Stimulated activated CD8-positive, alpha-beta memory T cell treated with anti-CD3 and anti-CD28 coated beads, Interleukin-7, amount 100 ng/mL, for 48 hours (primary cell): Measurements from ENCODE around the gene PIGU.
A peak's percentile ranks its signal among the peaks of the same experiment; 100 is the strongest.
"Not testable (repeated sequence)": the region's sequence is repeated elsewhere in the genome, so short reads cannot be mapped to it uniquely, and the experiment has no call there.

Experiments
- DNase-seq, 2 donors: peaks; one replicate each; pipeline ENCODE4 v3.0.0-alpha.2; 2020; ENCODE audit warnings: low read depth in 1 of 2; ENCODE audit errors: extremely low read depth in 1 of 2

PIGU gene

DNA sequence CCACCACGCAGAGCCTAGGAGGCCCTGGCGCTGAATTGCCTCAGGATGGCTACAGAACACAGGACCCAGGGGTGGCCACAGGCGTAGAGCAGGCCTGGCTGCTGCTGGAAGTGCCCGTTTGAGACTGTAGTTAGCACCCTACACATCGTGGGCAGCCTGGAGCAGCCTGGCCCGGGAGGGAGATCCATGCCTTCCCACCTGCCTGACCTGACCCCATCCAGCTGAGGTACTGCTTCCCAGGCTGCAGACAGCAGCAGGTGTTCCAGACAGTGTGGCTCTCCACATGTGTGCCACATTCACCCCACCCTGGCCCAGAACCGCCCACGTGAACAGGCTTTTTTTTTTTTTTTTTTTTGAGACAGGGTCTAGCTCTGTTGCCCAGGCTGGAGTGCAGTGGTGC lies 139.2 kb downstream of the PIGU start:
- DNase-seq, result no peak

GRCh38 chr20:34536798-34537394 lies 140.0 kb downstream of the PIGU start:
- DNase-seq, result no peak

DNA sequence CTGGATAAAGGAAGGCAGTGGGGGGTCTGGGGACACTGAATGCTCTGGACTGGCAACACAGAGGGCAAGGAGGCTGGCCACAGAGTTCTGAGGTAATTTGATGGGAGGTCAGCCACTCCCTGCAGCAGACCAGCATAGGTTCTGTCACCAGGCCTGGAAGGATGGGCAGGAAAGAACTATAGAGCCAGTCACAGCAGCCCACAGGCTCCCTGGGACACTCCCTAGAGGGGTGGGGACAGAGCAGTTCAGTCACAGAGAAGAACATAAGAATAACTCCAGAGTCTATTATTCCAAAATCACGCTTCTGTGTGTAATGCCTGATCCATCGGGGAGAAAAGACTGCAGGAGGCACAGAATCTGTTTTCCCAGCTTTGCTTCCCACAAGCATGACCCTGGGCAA lies 141.0 kb downstream of the PIGU start:
- no peak for DNase-seq

- DNase-seq, result no peak
Measured at GRCh38 chr20:34535301-34535840, 141.5 kb downstream of the PIGU start.

DNA sequence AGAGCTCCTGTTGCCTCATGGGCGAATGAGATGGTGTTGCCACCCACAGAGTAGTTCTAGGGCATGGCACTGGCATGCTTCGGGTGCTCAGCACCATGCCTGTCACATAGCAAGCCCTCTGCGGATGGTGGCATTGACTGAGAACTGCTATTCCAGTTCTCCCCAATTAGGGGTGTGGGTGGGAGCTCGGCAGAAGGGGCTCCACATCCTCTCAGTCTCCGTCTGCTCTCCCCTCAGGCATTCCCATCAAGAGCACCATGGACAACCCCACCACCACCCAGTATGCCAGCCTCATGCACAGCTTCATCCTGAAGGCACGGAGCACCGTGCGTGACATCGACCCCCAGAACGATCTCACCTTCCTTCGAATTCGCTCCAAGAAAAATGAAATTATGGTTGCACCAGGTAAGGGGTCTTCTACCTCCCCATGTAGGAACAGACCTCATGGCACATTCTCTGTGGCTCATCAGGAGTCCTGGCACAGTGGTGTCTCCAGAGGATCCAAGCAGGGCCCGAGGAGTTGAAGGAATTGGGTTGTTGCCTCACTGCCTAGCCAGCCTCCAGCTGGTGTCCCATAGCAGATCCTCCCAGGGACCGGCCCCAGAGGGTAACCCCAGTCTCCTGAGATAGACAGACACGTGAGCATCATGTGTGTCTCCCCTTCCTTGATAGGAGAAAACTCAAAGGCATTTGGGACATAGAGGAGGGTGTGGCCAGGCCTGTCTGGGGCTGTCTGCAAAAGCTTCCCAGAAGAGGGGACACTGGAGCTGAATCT lies 142.3 kb downstream of the PIGU start:
- no peak for DNase-seq

DNA sequence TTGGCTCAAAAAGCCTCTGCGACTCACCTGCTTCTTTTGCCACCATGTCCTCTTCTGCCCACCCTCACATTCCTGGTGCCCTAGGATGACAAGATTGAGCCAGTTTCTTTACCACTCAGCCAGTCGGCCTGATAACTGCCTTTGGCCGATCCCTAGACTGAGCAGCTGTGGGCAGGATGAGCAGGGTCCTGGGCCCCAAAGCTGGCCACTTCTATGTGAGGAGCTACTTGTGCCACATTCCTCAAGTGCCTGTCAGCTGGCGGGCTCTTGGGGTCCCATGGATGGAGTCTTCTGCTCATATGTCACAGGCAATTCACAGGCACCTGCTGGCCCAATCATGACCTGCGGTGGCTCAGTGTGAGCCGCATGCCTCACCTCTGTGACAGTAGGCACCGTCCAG lies 144.1 kb downstream of the PIGU start:
- DNase-seq, result no peak

- DNase-seq, result no peak
Measured at GRCh38 chr20:34532320-34532719, 144.6 kb downstream of the PIGU start.

GRCh38 chr20:34531608-34532265 lies 145.2 kb downstream of the PIGU start:
- DNase-seq, result no peak

DNA sequence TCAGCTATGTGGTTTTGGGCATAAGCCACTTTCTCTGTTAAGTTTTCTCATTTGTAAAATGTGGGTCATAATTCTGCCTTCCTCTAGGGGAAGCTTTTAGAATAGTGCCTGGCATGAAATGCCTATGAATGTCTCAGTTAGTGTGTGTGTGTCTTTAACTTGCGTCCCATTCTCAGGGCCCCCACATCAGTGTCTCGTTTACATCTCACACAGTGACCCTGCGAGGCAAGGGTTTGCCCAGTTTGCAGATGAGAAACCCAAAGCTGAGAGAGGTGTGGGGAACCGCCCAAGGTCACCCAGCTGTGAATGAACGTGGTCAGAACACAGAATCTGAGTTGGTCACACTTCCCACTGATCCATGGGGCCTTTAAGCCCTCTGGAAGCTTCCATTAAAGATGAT lies 146.6 kb downstream of the PIGU start:
- DNase-seq, result no peak

DNA sequence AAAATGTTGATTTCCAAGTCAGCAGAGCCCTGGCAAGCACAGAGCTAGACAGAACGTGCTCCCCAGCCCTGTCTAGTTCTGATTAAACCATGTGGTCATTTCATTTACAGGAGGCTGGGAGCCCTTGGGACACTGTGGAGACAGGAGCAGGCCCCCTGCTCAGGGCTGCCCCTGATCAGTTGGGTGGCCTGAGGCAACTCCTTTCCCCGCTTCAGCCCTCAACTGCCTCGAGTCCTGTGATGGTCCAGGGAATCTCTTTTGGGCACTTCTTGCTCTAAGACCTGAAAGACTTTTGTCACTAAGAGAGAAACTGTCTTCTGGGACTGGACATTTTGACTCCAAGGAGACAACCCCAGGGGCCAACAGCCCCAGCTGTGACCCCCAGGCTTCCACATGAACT lies 147.2 kb downstream of the PIGU start:
- no peak for DNase-seq

- no peak for DNase-seq
Measured at GRCh38 chr20:34528921-34529297, 148.0 kb downstream of the PIGU start.

DNA sequence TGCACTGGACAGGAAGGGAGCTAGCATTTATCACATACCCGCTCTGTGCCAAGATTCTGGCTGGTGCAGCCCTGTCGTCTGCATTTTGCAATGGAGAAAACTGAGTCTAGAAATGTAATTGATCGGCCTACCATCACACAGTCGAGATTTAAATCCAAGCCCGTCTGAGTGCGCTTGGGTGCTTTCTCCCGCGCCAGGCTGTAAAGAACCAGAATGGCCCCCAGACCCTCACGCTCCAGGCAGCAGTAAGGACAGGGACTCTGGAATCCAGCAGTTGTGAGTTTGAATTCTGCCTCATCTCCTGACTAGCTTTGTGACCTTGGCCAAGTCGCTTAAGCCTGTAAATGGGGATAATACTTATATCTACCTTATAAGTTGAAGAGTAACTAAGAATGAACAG lies 149.9 kb downstream of the PIGU start:
- DNase-seq, result no peak

DNA sequence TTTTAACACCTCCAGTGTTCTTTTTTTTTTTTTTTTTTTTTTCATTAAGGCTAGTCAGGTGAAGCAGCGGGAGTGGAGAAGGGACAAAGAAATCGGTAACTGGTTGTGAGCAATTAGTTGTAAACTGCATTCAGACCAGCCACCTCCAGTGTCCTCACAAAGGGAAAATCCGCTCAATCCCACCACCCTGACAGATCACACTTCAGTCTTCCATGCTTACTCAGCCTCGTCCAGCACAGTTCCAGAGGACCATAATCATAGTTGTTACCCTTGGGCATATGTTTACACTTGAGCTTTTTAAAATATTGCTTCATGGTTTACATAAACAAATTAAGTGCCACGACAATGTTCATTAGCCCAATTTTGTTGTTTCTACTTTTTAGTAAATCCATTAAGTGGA lies 150.4 kb downstream of the PIGU start:
- DNase-seq, result no peak

DNA sequence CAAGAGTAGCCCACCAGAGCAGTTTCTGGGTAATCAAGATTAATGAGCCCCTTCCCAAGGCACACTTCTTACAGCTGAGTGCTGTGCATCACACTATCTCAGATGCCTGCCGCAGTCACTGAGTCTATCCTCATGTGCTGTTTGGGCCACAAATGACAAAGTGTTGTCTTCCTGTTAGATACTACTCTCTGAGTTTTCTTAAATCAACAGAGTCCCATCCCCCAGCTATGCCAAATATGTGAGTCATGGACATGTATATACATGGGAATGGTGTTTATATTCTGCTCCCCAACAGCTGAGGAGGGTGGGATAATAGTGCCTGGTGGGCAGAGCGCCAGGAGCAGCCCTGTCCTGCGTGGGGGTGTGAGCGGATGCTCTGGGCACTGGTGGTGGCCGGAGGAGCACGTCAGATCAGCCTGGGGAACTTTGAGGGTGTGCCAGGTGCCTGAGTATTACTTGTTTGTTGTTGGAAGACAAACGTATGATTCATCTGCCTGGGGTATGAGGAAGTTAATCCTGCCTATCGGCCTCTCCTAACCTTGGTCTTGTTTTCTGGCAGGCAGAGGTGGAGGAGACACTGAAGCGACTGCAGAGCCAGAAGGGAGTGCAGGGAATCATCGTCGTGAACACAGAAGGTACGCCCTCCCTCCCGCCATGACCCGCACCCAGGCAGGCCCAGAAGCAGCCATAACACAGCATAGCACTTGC lies 151.0 kb downstream of the PIGU start:
- no peak for DNase-seq

DNA sequence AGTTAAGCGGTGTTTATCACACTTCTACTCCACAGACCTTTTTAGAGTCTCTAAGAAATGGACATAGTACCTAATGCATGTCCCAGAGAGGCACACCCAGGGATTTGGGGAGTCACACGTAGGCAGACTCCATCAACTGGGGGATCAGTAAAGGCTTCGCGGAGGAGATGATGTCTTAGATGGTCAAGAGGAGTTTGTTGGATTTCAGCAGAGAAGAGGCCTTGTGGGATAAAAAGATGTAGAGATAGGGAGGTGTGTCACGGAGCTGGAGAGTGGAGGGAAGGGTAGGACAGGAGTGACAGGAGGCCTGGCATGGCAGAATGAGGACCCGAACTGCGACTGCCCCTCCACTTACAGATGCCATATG lies 151.6 kb downstream of the PIGU start:
- no peak for DNase-seq

DNA sequence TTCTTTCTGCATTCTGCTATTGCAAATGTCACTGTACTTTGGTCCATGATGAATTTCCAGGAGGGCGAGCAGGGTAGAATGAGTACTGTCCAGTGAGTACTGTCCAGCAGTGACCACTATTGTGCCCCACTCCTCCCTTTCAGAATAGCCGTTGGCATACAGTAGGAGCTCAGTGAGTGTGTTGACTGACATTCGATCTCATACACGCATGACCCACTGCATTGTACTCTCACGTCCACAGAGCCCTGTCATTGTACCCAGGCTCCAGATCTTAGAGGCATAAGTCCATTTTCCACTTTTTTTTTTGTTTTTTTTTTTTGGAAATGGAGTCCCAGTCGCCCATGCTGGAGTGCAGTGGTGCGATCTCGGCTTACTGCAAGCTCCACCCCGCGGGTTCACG lies 152.5 kb downstream of the PIGU start:
- no peak for DNase-seq

DNA sequence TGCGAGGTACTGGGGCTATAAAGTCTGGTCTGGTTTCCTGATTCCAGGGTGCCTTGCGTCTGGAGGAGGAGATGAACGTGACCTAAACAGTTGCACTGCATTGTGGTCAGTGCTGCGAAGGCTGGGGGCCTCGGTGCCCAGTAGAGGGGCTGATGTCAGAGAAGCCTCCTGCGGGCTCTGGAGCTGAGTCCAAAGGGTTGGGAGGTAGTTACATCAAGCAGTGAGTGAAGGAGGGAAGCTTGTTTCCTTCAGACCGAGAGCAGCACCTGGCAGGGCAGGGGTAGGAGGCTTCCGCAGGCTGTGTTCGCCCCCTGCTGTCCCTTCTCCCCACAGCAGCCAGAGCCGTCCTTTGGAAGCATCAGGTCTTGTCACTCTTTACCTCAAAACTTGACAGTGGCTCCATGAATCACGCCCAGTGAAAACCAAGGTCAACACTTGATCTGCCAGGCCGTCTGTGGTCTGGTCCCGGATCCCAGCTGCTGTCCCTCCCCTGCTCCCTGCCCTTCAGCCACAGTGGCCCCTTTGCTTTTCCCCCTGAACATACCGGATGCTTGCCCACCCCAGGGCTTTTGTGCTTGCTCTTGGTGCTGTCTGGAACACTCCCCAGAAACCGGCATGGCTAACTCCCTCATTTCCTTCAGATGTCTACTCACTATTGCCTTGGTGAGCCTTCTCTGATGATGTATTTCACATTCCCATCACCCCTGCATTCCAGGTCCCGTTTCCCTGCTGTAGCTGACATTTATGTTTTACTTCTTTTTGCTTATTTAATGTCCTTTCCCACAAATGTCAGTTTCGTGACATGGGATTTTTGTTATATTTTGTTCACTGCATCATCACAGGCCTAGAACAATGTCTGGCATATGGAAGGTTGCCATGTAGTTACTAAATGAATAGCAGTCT lies 153.7 kb downstream of the PIGU start:
- peak in 1 of 2 donors; percentile 13 for DNase-seq

DNA sequence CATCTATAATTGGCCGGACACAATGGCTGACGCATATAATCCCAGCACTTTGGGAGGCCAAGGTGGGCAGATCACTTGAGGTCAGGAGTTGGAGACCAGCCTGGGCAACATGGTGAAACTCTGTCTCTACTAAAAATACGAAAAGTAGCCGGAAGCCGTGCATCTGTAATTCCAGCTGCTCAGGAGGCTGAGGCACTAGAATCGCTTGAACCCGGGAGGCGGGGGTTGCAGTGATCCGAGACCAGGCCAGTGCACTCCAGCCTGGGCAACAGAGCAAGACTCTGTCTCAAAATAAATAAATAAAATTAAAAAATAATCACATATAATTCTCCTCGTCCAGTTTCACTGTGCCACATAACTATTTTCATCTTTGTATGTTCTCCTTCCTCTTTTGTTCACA lies 157.1 kb downstream of the PIGU start:
- not testable (repeated sequence) for DNase-seq

DNA sequence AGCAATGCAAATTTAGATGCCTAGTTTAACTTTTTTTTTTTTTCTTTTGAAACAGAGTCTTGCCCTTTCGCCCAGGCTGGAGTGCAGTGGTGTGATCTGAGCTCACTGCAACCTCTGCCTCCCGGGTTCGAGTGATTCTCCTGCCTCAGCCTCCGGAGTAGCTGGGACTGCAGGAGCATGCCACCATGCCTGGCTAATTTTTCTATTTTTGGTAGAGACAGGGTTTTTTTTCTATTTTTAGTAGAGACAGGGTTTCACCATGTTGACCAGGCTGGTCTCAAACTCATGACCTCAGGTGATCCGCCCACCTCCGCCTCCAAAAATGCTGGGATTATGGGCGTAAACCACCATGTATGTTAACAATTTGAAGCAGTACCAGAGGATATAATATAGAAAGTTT lies 158.0 kb downstream of the PIGU start:
- not testable (repeated sequence) for DNase-seq

- no peak for DNase-seq
Measured at GRCh38 chr20:34517114-34517505, 159.8 kb downstream of the PIGU start.
